GM18873 (cell line): ENCODE data around the gene FXYD6.

Source experiments
- ATAC-seq: cut with Tn5 transposase; IDR thresholded peaks from one replicate; pipeline ENCODE4 v1.9.1; 2021; ENCODE audit warnings: mild to moderate bottlenecking, moderate library complexity, moderate number of reproducible peaks; ENCODE audit not compliant: unreplicated experiment, low FRiP score

The FXYD6 gene

GRCh38 chr11:117888139-117888566, 11.7 kb upstream of the FXYD6 start:
- ATAC-seq = no peak

- no peak for ATAC-seq
Observed at GRCh38 chr11:117887431-117888138, 11.1 kb upstream of the FXYD6 start.

- no peak for ATAC-seq
Observed at GRCh38 chr11:117885777-117886176, 9.3 kb upstream of the FXYD6 start.

- no peak for ATAC-seq
Observed at GRCh38 chr11:117884994-117885393, 8.5 kb upstream of the FXYD6 start.

- ATAC-seq = no peak
Observed at GRCh38 chr11:117883063-117883462, 6.6 kb upstream of the FXYD6 start.

GRCh38 chr11:117882311-117882905, 6.0 kb upstream of the FXYD6 start:
- no peak for ATAC-seq

GRCh38 chr11:117881217-117881616, 4.8 kb upstream of the FXYD6 start:
- no peak for ATAC-seq

GRCh38 chr11:117879516-117880480, 3.3 kb upstream of the FXYD6 start:
- ATAC-seq = no peak

- ATAC-seq = no peak
Observed at GRCh38 chr11:117878939-117879475, 2.5 kb upstream of the FXYD6 start.

GRCh38 chr11:117878314-117878938, 2.0 kb upstream of the FXYD6 start:
- no peak for ATAC-seq

GRCh38 chr11:117877120-117877784, 794 bp upstream of the FXYD6 start:
- no peak for ATAC-seq

- no peak for ATAC-seq
Observed at GRCh38 chr11:117876059-117876340, 458 bp downstream of the FXYD6 start.

GRCh38 chr11:117875382-117876058, 938 bp downstream of the FXYD6 start:
- no peak for ATAC-seq

- ATAC-seq = no peak
Observed at GRCh38 chr11:117874910-117875381, 1.5 kb downstream of the FXYD6 start.

GRCh38 chr11:117874253-117874909, 2.1 kb downstream of the FXYD6 start:
- no peak for ATAC-seq

- ATAC-seq = no peak
Observed at GRCh38 chr11:117873828-117874125, 2.7 kb downstream of the FXYD6 start.

GRCh38 chr11:117872975-117873827, 3.3 kb downstream of the FXYD6 start:
- no peak for ATAC-seq

GRCh38 chr11:117872420-117872961, 4.0 kb downstream of the FXYD6 start:
- no peak for ATAC-seq
